ENCODE data around the gene CERS1. TPM values are rescaled to one million over a fixed set of nuclear protein-coding genes. Genes with fewer than 3 reads are reported as not detected.

CERS1 gene
- total RNA-seq, 1 experiment from 2014 or later, result 0.96 TPM

GRCh38 chr19:18912933-18913332 is 17.0 kb upstream of the CERS1 start:
- POLR2A ChIA-PET, result no interaction called here
- Histone ChIP-seq H3K36me3 (ENCODE audit: control insufficient read depth in 1 of 2, insufficient read depth in 2 of 2, low read length in 2 of 2) (peaks cover 0 to 4% of the 10 kb centered on the region in 2 experiments; a peak in 2 of 4 replicates), H3K9me3 (ENCODE audit: control insufficient read depth in 1 of 2, insufficient read depth in 1 of 2, low read depth in 1 of 2, low read length in 2 of 2) (no peaks in the 10 kb centered on the region), H3K79me2 (ENCODE audit: insufficient read depth, low read length) (peaks cover 51% of the 10 kb centered on the region), H3K9ac (ENCODE audit: low read length) (no peak overlapping the region), H3K4me2 (ENCODE audit: low read length) (no peak overlapping the region), H4K20me1 (ENCODE audit: insufficient read depth) (no peaks in the 10 kb centered on the region), H2AFZ (ENCODE audit: low read depth, low read length, poor library complexity, severe bottlenecking) (no peak overlapping the region), H3K4me1 (ENCODE audit: control insufficient read depth in 1 of 2, insufficient read depth in 2 of 2, low read length in 2 of 2) (peaks cover 9 to 10% of the 10 kb centered on the region in 2 experiments), H3K27me3 (ENCODE audit: insufficient read depth, low read length) (no peaks in the 10 kb centered on the region), H3K27ac (ENCODE audit: low read depth, low read length) (no peak overlapping the region), H3K4me3 (replicated peaks in 1 of 2; ENCODE audit: low read depth in 1 of 2, low read length in 2 of 2) (no peak overlapping the region), H3K9me2 (ENCODE audit: insufficient read depth) (no peaks in the 10 kb centered on the region)
- CTCF ChIA-PET, result no interaction called here
- RAD21 ChIA-PET (ENCODE audit: low non-redundant PET in 1 of 2, low total read pairs in 2 of 2, uncharacterized antibody in 2 of 2, unreplicated experiment in 2 of 2), result no interaction called here
- BruUV-seq (replicated peaks), result no TSS peak
- ATAC-seq (no peak), DNase-seq (ENCODE audit: low read depth, low spot score) (no peak)
- intact Hi-C loops (cut with micrococcal nuclease), result no loop called here
- TF ChIP-seq ELF1 (IDR thresholded peaks at IDR 0.05; ENCODE audit: borderline replicate concordance, low read depth) (no peak), POLR2A (IDR thresholded peaks at IDR 0.05; ENCODE audit: borderline replicate concordance, extremely low read depth, insufficient read depth, insufficient read length) (no peak), SIN3A (IDR thresholded peaks at IDR 0.05; ENCODE audit: low read depth) (no peak), CBX3 (IDR thresholded peaks at IDR 0.05; ENCODE audit: low read depth) (no peak), ATF3 (IDR thresholded peaks at IDR 0.05) (no peak), SP1 (IDR thresholded peaks at IDR 0.05; ENCODE audit: low read depth) (no peak), FOSL1 (IDR thresholded peaks at IDR 0.05; ENCODE audit: low read depth) (no peak), JUND (IDR thresholded peaks at IDR 0.05) (no peak), TCF7L2 (IDR thresholded peaks at IDR 0.05; ENCODE audit: borderline replicate concordance, extremely low read depth, insufficient read depth, insufficient read length) (no peak), EZH2 (IDR thresholded peaks at IDR 0.05) (no peak), YY1 (IDR thresholded peaks at IDR 0.05; ENCODE audit: extremely low read depth, insufficient replicate concordance, low read depth, low read length) (no peak), EGR1 (IDR thresholded peaks at IDR 0.05; ENCODE audit: low read depth) (no peak), ZNF274 (IDR thresholded peaks at IDR 0.05; ENCODE audit: low read depth, low read length) (no peak)

All from HCT116 (cell line).